Ecto neural progenitor cell (in vitro differentiated cells): ENCODE measurements around the gene EGR4.
"Not testable (repeated sequence)": the region's sequence is repeated elsewhere in the genome, so short reads cannot be mapped to it uniquely, and the experiment has no call there.

Experiments
- DNase-seq: peaks from one replicate; pipeline ENCODE4 v3.0.0-alpha.2; 2018; ENCODE audit warnings: low spot score

The EGR4 gene

DNA sequence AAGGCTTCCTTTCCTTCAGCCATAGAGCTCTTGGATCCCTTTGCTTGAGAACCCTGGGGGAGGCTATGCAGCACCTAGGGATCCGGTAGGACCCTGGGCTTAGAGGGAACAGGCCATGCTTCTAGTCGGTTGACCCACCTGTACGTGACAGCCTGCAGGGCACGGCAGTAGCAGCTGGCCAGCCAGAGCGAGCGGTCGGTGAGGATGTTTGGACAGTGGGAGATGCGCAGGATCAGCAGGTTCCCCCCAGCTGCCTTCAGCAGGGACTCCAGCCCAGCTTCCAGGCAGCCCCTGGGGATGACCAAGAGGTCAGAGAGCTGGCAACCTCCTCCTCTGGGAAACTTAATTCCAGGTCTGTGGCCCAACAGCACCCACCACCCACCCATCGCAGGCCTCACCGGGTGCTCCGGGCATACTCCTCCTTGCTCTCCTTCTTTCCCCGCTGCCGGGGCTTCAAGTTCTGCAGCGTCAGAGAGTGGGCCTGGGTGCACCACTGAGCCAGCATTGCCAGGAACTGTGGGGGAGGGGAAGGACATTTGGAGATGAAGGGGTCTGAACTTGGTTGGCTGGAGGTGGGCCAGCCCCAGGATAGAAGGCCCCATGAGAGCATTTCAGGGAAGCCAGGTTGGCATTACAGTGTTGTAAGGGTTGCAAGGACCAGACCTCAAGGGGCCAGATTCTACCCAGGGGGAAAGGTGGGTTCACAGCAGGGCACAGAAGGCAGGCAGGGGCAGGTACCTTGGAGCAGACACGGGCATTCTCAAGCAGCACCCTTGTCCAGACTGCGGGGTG, 29.6 kb downstream of the EGR4 start:
- DNase-seq: peak; percentile 42

DNA sequence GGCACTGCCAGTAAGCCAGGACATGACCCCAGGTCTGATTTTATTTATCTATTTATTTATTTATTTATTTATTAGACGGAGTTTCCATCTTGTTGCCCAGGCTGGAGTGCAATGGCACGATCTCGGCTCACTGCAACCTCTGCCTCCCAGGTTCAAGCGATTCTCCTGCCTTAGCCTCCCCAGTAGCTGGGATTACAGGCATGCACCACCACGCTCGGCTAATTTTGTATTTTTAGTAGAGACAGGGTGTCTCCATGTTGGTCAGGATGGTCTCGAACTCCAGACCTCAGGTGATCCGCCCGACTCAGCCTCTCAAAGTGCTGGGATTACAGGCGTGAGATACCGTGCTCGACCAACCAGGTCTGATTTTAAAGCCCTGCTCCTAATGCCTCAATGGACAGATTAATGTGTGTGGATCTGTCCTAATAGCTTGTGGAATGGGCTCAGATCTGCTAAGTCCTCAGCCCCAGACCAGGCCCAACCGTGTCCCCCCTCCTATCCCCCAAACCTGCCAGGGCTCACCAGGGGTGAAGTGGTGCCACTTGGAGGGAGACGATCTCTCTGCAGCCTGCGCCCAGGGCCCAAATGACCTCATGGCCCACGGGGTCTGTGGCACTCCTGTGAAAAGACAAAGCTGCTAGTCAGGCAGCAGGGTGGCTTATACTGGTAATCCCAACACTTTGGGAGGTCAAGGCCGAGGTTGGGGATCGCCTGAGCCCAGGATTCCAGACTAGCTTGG, 30.5 kb downstream of the EGR4 start:
- not testable (repeated sequence) for DNase-seq

DNA sequence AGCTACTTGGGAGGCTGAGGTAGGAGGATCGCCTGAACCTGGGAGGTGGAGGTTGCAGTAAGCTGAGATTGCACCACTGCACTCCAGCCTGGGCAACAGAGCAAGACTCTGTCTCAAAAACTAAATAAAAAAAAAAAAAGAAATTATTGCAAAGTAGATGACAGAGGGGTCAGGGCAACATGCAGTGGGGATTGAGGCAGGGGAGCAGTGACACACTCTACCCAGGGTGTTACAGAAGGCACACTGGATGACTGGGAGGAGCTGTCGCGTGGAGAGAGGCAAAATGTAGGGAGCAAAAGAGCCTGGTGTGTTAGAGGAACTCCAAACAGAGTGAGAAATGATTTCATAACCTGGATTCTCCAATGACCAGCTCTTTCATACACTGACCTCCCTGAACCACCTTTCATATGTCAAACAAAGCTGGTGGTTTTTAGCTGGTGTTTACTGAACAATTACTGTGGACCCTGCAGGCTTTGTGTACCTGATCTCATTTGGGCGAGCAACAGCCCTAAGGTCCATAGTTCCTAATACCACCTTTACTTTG, 31.2 kb downstream of the EGR4 start:
- DNase-seq: no peak

DNA sequence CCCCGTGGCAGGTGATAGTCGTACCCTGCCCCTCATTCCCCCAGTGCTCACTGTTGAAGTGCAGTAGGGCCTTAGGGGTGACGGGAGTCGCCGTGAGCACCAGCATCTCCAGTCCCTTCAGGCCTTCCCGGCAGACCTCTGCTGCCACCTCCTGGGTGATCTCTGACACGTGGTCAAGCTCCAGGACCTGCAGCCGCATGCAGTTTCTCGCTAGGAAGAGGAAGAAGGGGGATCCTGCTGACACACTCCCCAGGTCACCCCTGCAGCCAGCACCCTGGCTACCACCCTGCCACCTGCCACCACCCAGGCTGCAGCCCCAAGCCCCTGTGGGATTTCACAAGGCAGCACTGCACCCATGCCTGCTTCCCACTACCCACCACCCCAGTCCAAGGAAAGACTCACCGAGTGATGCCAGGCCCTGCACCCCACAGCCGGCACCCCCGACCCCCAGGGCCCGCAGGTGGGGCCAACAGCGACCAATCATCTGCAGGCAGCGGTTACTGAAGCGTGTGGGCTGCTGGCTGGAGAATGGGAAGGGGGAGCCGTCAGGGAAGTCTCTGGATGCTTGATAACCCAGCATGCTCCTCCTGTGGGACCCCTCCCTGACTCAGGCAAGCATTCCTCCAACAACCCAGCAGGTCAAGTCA, 32.9 kb downstream of the EGR4 start:
- DNase-seq: peak; percentile 75

DNA sequence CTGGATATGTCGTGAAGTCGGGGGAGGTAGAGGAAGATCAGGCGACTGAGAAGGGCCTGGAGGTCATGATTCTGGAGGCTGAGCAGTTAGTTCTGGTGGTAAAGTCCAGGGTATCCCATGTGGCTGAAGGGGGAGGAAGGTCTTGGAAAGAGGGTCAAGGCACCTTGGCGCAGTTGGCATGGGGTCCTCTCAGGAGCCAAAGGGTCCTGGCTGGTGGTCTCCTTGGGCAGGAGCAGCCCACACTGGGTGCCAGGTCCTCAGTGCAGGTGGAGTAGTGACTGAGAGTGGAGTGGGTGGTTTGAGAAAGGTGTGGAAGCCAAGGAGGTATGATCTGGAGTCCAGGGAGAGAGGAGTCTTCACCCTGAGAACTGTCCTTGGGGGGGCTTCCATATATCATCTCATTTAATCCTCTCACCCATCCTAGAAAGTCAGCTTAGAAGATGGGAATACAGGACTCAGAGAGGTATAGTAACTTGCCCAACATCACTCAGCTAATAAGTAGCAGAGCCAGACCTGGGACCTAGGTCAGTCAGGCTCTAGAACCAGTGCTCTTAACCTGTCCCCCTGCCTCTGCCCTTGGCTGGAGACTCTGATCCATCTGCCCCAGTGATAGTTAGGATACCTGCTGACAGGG, 33.5 kb downstream of the EGR4 start:
- no peak for DNase-seq

DNA sequence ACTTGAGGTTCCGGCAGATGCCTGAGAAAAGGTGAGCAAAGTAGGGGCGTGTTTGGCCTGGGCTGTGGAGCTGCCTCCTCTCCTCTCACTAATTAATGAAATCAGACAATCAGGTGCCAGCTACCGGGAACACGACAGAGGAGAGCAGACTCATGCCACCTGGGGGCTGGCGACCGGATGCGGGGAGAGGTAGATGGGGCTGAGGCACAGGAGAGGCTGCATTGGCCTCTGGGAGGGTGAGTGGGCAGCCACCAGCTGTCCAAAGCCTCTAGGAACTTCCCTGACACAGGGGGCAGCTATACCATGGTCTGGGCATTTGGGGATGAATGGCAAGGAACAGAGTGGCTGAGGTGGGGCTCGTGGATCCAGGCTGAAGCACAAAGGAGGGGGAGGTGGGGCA, 34.1 kb downstream of the EGR4 start:
- DNase-seq: peak; percentile 34

DNA sequence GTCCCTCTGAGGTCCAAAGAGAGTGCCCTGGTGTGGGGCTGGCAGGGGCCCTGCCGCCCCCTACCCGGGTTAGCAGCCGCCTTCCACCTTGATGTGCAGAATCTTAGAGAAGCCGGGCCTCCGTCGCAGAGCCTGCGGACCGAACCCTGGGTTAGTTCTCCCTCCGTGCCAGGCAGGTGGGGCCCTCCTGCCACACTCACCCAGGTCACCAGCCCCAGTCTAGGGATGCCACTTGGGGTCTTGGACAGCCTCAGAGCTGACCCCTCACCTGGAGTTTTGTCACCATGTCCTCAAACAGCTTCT, 34.5 kb downstream of the EGR4 start:
- no peak for DNase-seq

DNA sequence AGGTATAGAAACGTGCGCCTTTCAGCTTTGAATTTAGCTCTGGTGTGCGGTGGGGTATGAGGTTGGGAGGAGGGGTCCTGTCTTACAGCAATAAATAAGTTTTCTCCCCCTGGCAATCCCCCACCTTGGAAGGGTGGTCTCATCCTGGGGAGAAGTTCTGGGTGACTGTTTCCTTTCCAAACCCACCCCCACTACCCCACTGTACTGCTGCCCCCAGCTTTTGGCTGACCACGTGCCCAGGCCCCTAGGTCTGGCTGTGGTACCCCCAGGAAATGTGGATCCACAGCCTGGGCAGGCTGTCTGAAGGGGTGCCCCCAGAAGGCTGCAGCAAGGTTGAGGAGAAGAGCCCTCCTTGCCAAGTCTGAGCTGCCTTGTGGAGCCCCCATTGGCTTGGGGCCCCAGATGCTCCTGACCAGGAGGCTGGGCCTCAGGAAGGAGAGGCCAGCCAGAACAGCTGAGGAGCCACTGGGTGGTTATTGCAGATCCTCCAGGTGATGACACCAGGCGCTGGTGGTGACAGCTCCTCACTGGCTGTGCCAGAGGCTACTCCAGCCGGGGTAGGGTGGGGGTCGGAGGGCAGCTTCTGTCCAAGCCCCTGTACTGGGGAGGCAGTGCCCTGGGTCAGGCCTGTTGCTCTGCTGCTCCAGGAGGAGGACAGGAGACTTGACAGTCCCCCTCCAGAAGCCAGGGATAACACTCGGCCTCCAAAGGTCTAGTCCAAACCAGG, 35.0 kb downstream of the EGR4 start:
- peak; percentile 34 for DNase-seq

DNA sequence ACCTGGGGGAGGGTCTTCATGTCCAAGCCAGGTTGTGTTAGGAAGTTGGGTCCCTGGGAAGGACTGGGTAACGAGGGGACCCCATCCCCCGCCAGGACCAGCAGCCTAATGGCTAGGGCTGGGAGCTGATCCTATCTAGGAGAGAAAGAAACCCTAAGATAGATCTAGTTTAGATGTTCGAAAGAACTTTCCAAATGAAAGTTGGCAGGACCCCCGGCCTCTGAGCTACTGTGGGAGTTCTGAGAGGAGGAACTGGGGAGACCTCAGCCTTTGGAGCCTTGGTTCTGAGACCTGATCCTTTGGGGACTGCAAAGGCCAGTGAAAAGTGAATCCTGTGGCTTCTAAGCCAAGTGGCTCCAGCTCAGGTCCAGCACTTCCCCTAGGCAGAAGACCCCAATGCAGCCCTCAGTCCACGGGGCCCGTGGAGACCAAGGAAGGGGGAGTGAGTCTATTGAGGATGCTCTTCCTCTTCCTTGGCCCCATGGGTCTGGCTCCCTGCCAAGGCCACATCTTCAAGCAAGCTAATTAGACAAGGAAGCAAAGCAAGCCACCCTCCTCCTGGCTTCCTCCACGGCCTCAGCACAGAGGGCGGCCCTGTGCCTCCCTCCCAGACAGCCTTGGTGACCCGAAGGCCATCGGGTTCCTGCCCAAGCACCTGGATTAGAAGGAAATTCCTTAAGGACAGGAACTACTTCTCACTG, 35.8 kb downstream of the EGR4 start:
- peak; percentile 36 for DNase-seq

DNA sequence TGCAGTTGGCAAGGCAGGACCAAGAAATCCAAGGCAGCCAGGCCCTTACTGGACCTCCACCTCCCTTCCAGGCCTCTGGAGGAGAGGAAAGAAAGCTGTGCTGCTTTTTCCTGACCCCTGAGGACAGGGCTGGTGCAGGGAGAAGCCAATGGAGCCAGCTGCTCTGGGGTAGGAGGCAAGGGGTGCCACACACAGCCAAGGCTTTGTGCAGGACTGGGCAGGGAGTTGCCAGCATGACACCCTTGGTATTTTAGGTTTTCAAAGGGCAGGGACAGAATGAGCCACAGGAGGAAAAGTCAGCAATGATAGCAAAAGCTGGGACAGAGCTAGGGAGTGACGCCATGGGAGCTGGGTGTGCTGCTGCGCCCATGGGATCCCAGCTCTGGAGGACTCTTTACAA, 36.3 kb downstream of the EGR4 start:
- DNase-seq: no peak

DNA sequence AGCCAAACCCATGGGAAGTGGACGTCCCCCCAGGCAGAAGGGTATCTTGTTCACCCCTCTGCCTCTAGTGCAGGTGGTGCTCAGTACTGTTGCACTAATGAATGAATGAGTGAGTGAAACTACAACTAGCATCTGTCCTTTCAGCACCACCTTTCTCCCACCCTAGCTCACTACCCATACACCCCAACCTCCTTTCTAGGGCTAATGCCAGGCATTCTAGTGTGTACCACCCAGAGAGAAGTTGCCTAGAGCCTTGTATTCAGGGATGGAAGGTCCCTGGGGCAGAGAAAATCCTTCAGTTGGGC, 36.8 kb downstream of the EGR4 start:
- DNase-seq: no peak

DNA sequence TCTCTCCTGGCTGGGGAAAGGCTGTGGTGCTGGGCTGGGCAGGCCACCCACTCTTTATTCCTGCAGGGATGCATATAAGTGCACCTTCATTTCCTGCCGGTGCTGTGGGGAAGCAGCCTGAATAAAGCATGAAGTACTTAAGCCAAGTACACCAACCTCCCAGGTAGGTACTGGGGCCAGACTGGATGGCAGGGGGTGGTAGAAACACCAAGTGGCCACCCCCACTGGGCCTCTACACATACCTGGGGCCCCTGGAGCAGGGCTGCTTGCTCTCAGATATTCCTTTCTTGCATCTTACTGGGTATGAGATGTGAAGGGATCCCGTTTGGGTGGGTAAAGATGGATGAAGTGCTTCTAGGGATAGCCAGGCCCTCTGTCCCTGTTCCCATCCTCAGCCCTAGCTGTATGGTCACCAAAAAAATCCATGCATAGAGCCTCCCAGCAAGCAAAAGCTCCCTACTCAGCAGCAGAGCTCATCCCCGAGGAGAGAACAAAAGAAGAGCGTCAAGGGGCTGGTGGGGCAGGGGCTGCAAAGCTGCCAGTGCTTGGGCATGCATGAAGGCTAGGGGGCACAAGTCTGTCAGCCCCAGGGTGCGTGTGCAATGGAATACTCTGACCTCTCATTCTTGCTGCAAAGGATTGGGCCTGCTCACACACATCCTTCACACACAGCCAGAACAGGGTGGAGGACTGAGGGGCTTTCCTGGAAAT, 37.3 kb downstream of the EGR4 start:
- peak; percentile 39 for DNase-seq

DNA sequence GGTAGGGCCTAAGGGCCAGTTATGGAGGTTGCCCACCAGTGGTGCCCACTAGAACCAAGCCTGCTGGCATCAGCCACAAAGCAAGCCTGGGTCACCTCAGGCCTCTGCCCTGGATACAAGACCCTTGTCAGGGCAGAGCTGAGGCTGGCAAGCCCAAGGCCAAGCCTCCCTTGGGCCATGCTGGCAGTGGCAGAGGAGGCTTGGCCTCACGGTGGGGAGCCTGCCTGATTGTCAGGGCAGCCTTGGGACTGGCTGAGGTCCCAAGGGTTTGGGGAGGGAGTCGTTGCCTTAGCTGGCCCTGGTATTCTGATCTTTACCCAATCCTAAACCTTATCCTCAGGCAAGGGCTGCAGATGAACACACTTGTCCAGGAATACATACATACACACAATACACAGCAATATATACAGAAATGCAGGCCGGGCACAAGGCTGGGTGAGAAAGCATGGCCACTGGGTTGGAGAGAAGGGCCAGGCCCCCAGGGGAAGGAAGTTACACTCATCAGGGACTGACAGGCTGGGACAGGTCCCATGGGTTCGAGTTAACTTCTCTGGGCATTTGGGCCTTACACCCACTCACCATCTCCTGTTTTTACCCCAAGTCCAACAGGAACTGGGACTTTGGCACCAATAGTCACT, 38.2 kb downstream of the EGR4 start:
- peak; percentile 37 for DNase-seq

DNA sequence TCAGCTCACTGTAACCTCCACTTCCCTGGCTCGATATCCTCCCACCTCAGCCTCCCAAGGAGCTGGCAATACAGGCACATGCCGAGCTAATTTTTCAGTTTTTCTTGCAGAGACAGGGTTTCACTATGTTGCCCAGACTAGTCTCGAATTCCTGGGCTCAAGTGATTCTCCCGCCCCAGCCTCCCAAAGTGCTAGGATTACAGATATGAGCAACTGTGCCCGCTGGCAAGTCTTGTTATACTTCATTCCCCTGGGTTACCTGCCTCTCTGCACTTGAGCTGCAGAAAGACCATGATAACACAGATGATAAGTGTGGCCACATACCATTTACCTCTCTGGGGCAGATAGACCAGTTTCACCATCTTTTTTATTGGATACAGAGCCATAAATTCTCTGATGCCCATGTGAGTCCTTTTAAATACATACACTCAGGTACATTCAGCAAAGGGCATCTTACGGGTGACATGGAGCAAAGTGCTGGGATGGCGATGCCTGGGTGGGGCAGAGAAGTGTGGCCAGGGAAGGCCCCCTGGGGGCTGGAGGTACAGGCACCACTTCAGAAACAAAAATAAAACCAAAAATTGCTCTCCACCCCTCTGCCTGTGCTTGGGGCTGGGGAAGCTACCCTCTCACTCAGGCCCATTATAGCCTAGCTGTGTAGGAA, 38.9 kb downstream of the EGR4 start:
- DNase-seq: no peak

DNA sequence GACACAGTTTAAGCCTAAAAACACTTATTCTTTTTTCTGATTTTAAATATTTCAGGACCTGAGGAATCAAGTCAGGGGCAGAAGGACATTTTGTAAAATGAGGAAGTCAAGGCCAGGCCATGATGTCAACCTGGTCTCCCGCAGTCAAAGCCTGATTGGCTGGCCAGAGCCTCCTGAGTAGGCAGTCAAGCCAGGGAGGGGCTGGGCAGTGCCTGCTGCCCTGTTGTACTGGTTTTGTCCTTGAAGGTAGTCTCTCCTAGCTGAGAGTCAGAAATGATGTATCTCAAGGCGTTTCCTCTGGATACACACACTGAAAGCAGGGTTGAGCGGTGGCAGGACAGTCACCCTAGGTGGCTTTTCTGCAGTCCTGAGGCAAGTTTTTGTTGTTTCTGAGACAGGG, 39.4 kb downstream of the EGR4 start:
- no peak for DNase-seq

DNA sequence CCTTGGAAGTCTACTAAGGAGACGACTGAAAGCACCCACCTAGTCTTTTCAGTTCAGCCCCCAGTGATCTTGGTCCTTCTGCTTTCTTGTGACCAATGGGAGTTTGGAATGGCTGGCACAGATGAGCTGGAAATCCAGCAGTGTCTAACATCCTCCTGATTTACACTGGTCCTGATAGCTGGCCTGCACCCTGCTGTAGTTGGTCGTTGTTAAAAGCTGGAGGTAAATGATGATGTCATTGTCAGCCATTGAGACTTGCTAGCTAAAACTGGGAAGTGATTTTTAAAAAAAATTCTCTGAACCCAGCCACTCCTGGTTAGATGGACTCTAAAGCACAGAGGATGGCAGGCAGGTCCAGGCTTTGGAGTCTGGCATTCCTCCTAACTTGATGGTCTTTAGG, 39.9 kb downstream of the EGR4 start:
- DNase-seq: no peak

DNA sequence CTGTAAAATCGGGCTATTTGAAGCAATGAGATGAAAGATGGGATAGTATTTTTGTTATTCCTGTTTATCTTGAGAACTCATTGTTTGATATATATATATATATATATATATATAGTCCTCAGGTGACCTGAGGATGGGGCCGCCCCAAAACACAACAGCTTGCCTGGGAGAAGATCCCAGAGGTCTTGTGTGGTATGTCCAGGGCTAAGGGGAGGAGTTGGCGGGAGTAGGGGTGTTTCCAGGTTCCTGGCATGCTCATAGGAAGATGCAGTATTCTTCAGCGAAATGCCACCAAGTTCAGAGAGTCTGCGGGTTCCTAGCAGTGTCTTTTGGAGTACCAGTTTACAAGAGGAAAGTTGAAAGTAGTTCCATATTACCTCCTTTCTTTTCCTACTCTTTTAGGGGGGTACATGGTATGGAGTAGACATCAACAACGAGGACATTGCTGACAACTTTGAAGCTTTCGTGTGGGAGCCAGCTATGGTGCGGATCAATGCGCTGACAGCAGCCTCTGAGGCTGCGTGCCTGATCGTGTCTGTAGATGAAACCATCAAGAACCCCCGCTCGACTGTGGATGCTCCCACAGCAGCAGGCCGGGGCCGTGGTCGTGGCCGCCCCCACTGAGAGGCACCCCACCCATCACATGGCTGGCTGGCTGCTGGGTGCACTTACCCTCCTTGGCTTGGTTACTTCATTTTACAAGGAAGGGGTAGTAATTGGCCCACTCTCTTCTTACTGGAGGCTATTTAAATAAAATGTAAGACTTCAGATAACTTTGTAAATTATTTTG, 40.9 kb downstream of the EGR4 start:
- DNase-seq: no peak

DNA sequence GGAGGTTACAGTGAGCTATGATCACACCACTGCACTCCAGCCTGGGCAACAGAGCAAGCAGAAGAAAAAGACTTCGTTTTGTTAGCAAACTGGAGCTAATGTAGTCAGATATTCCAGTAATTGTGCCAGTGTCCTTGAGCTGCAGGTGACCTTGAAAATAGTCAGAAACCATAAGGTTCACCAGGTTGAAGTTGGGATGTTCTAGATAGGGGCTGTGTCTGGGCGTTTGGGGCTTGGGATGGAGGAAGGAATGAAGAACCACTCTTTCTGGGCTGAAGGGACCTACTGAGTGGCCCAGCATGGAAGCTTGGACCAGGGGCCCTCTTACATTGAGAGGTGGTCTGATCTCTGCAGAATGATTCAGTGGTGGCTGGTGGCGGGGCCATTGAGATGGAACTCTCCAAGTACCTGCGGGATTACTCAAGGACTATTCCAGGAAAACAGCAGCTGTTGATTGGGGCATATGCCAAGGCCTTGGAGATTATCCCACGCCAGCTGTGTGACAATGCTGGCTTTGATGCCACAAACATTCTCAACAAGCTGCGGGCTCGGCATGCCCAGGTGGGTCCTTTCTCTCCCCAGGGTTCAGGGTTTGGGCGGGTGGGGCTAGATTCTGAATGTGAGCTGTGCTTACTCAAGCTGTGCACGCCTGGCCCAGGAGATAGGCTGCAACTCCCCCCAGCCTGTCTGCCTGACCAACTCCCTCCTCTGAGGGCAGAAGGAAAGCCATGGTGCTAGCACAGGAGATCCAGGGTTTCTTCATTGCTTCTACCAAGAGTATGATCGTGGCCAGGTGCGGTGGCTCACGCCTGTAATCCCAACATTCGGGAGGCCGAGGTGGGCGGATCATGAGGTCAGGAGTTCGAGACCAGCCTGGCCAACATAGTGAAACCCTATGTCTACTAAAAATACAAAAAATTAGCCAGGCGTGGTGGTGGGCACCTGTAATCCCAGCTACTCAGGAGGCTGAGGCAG, 42.2 kb downstream of the EGR4 start:
- no peak for DNase-seq
